Panc1 (cell line): ENCODE data around the gene CHCHD6. TPM values are rescaled to one million over a fixed set of nuclear protein-coding genes. Genes with fewer than 3 reads are reported as not detected.

Experiments
- total RNA-seq: library from RNA; stranded (reverse); gene quantifications from one replicate; pipeline ENCODE4 v1.2.1, GENCODE V29; 2021; ENCODE audit not compliant: unreplicated experiment

The CHCHD6 gene
- total RNA-seq, 1 experiment from 2014 or later, result 31.5 TPM

Other genes with a start within 250 kb of the CHCHD6 start
- 33.3 TPM for gene ZXDC, start 228.3 kb upstream of the CHCHD6 start, total RNA-seq
- not detected for gene UROC1, start 186.5 kb upstream of the CHCHD6 start, total RNA-seq
- 0.64 TPM for gene CHST13, start 180.1 kb upstream of the CHCHD6 start, total RNA-seq
- gene C3orf22, start 145.3 kb upstream of the CHCHD6 start, total RNA-seq, result not detected
- 17.2 TPM for gene TXNRD3, start 49.1 kb upstream of the CHCHD6 start, total RNA-seq